Measurements from ENCODE around the gene CCDC106.

Gene CCDC106

DNA sequence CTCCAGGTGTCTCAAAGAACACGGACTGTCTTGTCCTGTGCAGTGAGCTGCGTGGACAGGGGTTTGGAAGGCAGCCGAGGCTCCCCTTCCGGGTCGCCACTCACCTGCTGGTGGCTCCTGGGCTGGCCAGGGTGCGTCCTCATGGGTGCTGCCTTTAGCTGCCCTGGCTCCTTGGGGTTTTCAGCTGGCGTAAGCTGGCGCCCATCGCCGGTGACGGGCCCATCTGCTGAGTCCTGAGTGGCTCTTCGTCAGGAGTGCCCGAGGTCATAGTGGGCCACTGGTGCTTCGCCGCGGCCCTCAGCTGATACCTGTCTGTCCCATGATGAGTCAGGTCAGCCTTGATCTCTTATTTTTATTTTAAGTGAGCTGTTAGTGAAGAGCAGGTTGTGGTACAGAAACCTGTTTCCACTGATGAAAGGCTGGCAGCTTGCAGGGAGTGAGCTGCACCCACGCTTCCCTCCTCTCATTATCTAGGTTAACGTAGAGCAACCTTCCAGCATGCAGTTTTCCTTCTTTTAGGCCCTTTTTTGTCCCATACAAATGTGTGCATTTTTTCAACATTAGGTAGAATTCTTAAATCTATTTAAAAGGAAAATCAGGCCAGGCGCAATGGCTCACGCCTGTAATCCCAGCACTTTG is 45.4 kb downstream of the CCDC106 start:
- no peak for TF ChIP-seq POLR2AphosphoS5 (IDR thresholded peaks at IDR 0.05; ENCODE audit: borderline replicate concordance, low read depth, low read length)
- no peak for TF ChIP-seq EZH2 (IDR thresholded peaks at IDR 0.05)
- TF ChIP-seq FOXP2 (optimal IDR thresholded peaks at IDR 0.05; ENCODE audit: control extremely low read depth, extremely low read length, insufficient read depth) = no peak
- H3K9me3 ChIP-seq (ENCODE audit: low read depth, low read length) = no peaks in the 10 kb centered on the region
- H3K27ac ChIP-seq = no peak overlapping the region
- no peak for DNase-seq (ENCODE audit: low read depth, low spot score)
- no peak overlapping the region for H3K4me3 ChIP-seq
- H3K36me3 ChIP-seq (ENCODE audit: insufficient read depth, low read length) = peaks cover 25% of the 10 kb centered on the region; the same call in 1 of the 2 replicates
- no peak overlapping the region for H3K9ac ChIP-seq (ENCODE audit: insufficient read length)

DNA sequence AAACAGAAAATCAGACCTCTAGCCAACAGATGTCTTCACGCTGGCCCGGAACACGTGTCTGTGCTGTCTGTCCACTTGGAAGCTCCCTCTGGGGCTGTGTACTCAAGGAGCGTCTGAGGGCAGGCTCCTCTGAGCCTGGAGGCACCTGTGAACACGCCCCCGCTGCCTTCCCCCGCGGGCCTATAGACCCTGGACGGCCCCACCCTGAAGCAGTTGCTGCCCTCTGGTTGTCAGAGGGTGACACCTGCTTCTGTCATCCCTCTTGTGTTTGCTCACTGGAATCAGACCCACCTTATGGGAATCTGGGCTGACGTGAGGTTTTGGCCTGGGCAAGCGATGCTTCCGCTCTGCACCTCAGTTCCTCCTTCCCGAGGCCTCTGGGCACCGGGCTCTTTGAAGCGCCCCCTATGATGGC is 46.2 kb downstream of the CCDC106 start:
- H3K4me3 ChIP-seq = no peak overlapping the region

DNA sequence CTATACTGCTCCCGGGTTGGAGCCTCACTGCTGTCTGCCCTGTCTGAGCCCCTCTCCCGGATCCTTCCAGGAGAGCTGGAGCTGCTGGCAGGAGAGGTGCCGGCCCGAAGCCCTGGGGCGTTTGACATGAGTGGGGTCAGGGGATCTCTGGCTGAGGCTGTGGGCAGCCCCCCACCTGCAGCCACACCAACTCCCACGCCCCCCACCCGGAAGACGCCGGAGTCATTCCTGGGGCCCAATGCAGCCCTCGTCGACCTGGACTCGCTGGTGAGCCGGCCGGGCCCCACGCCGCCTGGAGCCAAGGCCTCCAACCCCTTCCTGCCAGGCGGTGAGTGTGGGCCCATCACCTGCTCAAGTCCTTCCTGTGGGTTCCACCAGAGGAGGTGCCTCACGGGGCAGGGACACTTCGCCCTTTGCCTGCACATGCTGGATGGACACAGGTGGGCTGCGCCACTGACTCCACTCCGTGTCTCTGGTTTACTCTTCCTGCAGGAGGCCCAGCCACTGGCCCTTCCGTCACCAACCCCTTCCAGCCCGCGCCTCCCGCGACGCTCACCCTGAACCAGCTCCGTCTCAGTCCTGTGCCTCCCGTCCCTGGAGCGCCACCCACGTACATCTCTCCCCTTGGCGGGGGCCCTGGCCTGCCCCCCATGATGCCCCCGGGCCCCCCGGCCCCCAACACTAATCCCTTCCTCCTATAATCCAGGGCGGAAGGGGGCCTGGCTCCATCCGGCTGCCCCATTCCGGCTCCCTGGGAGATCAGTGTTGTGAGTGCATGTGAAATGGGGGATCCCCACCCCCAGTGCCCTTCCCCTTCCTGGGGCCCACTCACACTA is 46.9 kb downstream of the CCDC106 start:
- Histone ChIP-seq H3K4me3 (no peak overlapping the region), H3K27ac (no peak overlapping the region), H3K36me3 (ENCODE audit: insufficient read depth, low read length) (peaks cover 17% of the 10 kb centered on the region; the same call in 1 of the 2 replicates), H3K9me3 (ENCODE audit: low read depth, low read length) (no peaks in the 10 kb centered on the region), H3K9ac (ENCODE audit: insufficient read length) (no peak overlapping the region)
- no peak for TF ChIP-seq EZH2 (IDR thresholded peaks at IDR 0.05)
- TF ChIP-seq POLR2AphosphoS5 (IDR thresholded peaks at IDR 0.05; ENCODE audit: borderline replicate concordance, low read depth, low read length) = no peak
- no peak for TF ChIP-seq FOXP2 (optimal IDR thresholded peaks at IDR 0.05; ENCODE audit: control extremely low read depth, extremely low read length, insufficient read depth)
- DNase-seq (ENCODE audit: low read depth, low spot score) = no peak

More for the DNA sequence above, 46.2 kb downstream of the CCDC106 start:
- H3K9me3 ChIP-seq (ENCODE audit: low read depth, low read length) = no peaks in the 10 kb centered on the region
- H3K27ac ChIP-seq = no peak overlapping the region
- H3K9ac ChIP-seq (ENCODE audit: insufficient read length) = no peak overlapping the region
- TF ChIP-seq POLR2AphosphoS5 (IDR thresholded peaks at IDR 0.05; ENCODE audit: borderline replicate concordance, low read depth, low read length) = no peak
- no peak for TF ChIP-seq EZH2 (IDR thresholded peaks at IDR 0.05)
- no peak for TF ChIP-seq FOXP2 (optimal IDR thresholded peaks at IDR 0.05; ENCODE audit: control extremely low read depth, extremely low read length, insufficient read depth)
- no peak for DNase-seq (ENCODE audit: low read depth, low spot score)
- H3K36me3 ChIP-seq (ENCODE audit: insufficient read depth, low read length) = peaks cover 23% of the 10 kb centered on the region; the same call in 1 of the 2 replicates

DNA sequence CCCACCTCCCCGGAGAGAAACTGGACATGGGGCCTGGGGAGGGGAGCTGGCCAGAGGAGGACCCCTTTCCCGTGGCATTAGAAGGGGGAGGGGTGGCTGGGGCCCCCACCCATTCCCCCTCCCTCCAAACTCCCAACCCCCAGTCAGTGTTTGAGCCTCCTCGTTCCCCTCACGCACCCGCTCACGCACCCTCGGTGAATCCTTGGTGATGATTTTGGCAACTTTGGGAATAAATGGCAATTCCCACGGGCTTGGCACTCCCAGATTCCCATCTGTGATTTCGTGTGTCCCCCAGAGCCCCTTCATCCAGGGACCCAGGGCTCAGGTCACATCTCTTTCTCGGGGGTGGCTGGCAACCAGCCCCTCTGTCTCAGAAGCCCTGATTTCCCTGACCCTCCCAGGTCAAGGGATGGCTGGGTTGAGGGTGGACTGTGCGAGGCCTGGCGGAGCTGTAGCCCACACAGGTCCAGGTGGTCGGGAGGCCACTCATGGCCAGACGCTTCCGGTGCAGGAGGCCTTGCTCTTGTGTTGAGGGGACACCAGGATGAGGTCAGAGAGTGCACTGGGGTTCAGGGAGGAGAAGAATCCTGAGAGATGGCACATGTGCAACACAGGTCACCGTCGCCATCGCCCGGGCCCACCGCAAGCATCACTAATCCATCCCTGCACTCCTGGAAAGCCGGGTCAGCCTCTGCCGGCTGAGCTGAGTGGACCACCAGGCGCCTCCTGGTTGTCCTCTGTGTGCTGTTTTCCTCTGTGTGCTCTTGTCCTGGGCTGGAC is 47.7 kb downstream of the CCDC106 start:
- TF ChIP-seq FOXP2 (optimal IDR thresholded peaks at IDR 0.05; ENCODE audit: control extremely low read depth, extremely low read length, insufficient read depth) (no peak), EZH2 (IDR thresholded peaks at IDR 0.05) (no peak), POLR2AphosphoS5 (IDR thresholded peaks at IDR 0.05; ENCODE audit: borderline replicate concordance, low read depth, low read length) (no peak)
- no peak for DNase-seq (ENCODE audit: low read depth, low spot score)
- Histone ChIP-seq H3K9ac (ENCODE audit: insufficient read length) (no peak overlapping the region), H3K9me3 (ENCODE audit: low read depth, low read length) (no peaks in the 10 kb centered on the region), H3K4me3 (no peak overlapping the region), H3K27ac (no peak overlapping the region), H3K36me3 (ENCODE audit: insufficient read depth, low read length) (peaks cover 19% of the 10 kb centered on the region; the same call in 1 of the 2 replicates)

DNA sequence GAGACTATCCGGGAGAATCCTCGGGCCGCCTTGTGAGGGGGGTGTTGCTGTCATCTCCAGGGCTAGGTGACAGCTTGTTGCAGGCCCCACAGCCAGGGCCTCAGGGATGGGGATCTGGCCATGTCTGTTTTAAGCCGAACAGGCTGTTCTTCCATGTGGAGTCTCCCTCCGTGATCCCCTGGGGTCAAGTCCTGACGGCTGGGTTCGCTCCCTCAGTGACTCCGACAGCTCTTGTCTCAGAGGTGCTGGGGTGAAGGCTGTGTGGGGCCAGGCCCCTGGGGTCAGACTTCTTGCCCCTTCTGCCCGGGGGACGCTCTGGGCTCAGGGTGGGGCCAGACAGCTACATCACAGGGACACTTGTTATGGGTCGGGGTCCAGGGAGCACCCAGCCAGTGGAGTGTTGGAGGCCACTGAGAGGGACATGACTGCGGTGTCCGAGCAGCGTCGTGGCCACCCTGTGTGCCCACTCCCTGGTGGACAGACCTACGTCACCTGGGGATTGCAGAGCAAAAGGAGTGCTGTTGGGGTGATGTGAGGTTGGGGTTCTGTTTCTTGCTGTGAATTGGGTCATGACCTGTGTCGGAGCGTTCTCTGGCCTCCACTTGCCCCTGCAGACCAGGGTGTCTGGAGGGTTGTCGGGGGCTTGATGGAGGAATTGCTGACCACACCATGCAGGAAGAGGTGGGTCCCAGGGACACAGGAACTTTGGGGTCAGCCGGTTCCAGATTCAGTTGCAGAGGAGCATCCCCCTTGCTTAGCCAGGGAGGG is 48.5 kb downstream of the CCDC106 start:
- Histone ChIP-seq H3K9ac (ENCODE audit: insufficient read length) (no peak overlapping the region), H3K9me3 (ENCODE audit: low read depth, low read length) (no peaks in the 10 kb centered on the region), H3K4me3 (no peak overlapping the region), H3K27ac (no peak overlapping the region), H3K36me3 (ENCODE audit: insufficient read depth, low read length) (peaks cover 19% of the 10 kb centered on the region; the same call in 1 of the 2 replicates)
- TF ChIP-seq FOXP2 (optimal IDR thresholded peaks at IDR 0.05; ENCODE audit: control extremely low read depth, extremely low read length, insufficient read depth) = no peak
- no peak for TF ChIP-seq EZH2 (IDR thresholded peaks at IDR 0.05)
- TF ChIP-seq POLR2AphosphoS5 (IDR thresholded peaks at IDR 0.05; ENCODE audit: borderline replicate concordance, low read depth, low read length) = no peak
- no peak for DNase-seq (ENCODE audit: low read depth, low spot score)

DNA sequence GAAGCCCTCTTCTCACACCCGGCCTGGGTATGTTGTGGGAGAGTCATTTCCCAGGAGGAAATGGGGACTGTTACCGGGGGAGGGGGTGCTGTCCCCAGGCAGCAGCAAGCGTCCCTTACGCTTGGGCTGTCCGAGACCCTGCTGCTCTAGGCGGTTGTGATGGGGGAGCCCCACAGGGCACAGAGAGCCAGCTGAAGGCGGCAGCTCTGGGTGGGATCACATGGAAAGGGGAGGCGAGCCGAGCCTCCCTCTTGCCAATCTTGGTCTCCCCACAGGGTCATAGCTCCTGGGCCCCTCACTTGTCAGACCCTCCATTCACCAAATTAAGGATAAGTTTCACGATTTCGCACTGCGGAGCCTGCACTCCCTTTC is 49.0 kb downstream of the CCDC106 start:
- Histone ChIP-seq H3K27ac (no peak overlapping the region), H3K36me3 (ENCODE audit: insufficient read depth, low read length) (peaks cover 19% of the 10 kb centered on the region; the same call in 1 of the 2 replicates), H3K9ac (ENCODE audit: insufficient read length) (no peak overlapping the region), H3K4me3 (no peak overlapping the region), H3K9me3 (ENCODE audit: low read depth, low read length) (no peaks in the 10 kb centered on the region)
- no peak for DNase-seq (ENCODE audit: low read depth, low spot score)
- no peak for TF ChIP-seq FOXP2 (optimal IDR thresholded peaks at IDR 0.05; ENCODE audit: control extremely low read depth, extremely low read length, insufficient read depth)
- TF ChIP-seq POLR2AphosphoS5 (IDR thresholded peaks at IDR 0.05; ENCODE audit: borderline replicate concordance, low read depth, low read length) = no peak
- TF ChIP-seq EZH2 (IDR thresholded peaks at IDR 0.05) = no peak

DNA sequence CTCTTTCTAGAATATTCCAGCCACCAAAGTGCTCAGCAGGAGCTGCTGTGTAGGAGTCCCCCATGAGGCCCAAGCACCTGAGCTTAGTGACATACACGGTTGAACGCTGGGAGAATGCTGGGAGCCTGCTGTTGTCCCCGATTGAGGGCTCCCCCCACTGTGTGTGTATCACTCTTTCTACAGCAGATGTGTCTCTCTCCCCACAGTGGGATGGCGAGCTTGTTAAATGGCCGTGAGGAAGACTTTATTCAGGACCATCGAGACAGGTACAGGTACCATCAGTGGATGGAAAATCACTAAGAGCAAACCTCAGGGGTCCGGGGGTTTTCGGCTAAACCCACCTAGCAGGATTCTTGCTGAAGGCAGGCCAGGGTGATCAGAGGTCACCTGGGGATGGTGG is 49.7 kb downstream of the CCDC106 start:
- H3K36me3 ChIP-seq (ENCODE audit: insufficient read depth, low read length) = peaks cover 19% of the 10 kb centered on the region; the same call in 1 of the 2 replicates
- no peak overlapping the region for H3K9ac ChIP-seq (ENCODE audit: insufficient read length)

More for the DNA sequence above, 49.7 kb downstream of the CCDC106 start:
- DNase-seq (ENCODE audit: low read depth, low spot score) = no peak
- H3K9me3 ChIP-seq (ENCODE audit: low read depth, low read length) = no peaks in the 10 kb centered on the region
- no peak overlapping the region for H3K27ac ChIP-seq
- no peak overlapping the region for H3K4me3 ChIP-seq
- TF ChIP-seq POLR2AphosphoS5 (IDR thresholded peaks at IDR 0.05; ENCODE audit: borderline replicate concordance, low read depth, low read length) (no peak), FOXP2 (optimal IDR thresholded peaks at IDR 0.05; ENCODE audit: control extremely low read depth, extremely low read length, insufficient read depth) (no peak), EZH2 (IDR thresholded peaks at IDR 0.05) (no peak)
